Rectal smooth muscle tissue (tissue), 1 donor: ENCODE data around the gene CD163L1.

ENCODE experiments used
- H3K27ac ChIP-seq: one replicate; pipeline ENCODE4 v1.7.0; 2013; ENCODE audit warnings: low read depth, low read length, inconsistent platforms
- H3K27me3 ChIP-seq: one replicate; pipeline ENCODE4 v1.7.0; 2013; ENCODE audit warnings: low read length; ENCODE audit not compliant: control insufficient read depth, insufficient read depth
- H3K36me3 ChIP-seq: one replicate; pipeline ENCODE4 v1.7.0; 2013; ENCODE audit warnings: low read length; ENCODE audit not compliant: control insufficient read depth, insufficient read depth
- H3K4me1 ChIP-seq: one replicate; pipeline ENCODE4 v1.7.0; 2013; ENCODE audit warnings: low read length; ENCODE audit not compliant: control insufficient read depth, insufficient read depth
- H3K4me3 ChIP-seq: one replicate; pipeline ENCODE4 v1.7.0; 2013; ENCODE audit warnings: low read length
- H3K9ac ChIP-seq: one replicate; pipeline ENCODE4 v1.7.0; 2013; ENCODE audit warnings: low read length

Gene CD163L1

GRCh38 chr12:7444076-7444475 is at the start of gene CD163L1:
Gene CD163L1, minus strand, starts transcription at chr12:7444153. Its CDS starts 26 bp downstream, at chr12:7444127.
- Histone ChIP-seq H3K4me1 (no peaks in the 10 kb centered on the region), H3K27ac (no peak within 1 kb of the TSS), H3K9ac (no peak within 1 kb of the TSS), H3K27me3 (no peaks in the 10 kb centered on the region), H3K36me3 (no peaks in the 10 kb centered on the region), H3K4me3 (no peak within 1 kb of the TSS)

- Histone ChIP-seq H3K27me3 (no peaks in the 10 kb centered on the region), H3K9ac (no peak overlapping the region), H3K4me1 (no peaks in the 10 kb centered on the region), H3K36me3 (no peaks in the 10 kb centered on the region), H3K4me3 (no peak overlapping the region), H3K27ac (no peak overlapping the region)
Observed at GRCh38 chr12:7493006-7493405, 49.1 kb upstream of the CD163L1 start.

- Histone ChIP-seq H3K27ac (no peak overlapping the region), H3K27me3 (no peaks in the 10 kb centered on the region), H3K4me3 (no peak overlapping the region), H3K36me3 (no peaks in the 10 kb centered on the region), H3K9ac (no peak overlapping the region), H3K4me1 (no peaks in the 10 kb centered on the region)
Observed at GRCh38 chr12:7486512-7486911, 42.6 kb upstream of the CD163L1 start.

- Histone ChIP-seq H3K27me3 (no peaks in the 10 kb centered on the region), H3K27ac (no peak overlapping the region), H3K36me3 (no peaks in the 10 kb centered on the region), H3K4me1 (no peaks in the 10 kb centered on the region), H3K9ac (no peak overlapping the region), H3K4me3 (no peak overlapping the region)
Observed at GRCh38 chr12:7485095-7485494, 41.1 kb upstream of the CD163L1 start.

GRCh38 chr12:7483343-7483742 is 39.4 kb upstream of the CD163L1 start:
- H3K4me1 ChIP-seq: no peaks in the 10 kb centered on the region
- H3K4me3 ChIP-seq: no peak overlapping the region
- H3K9ac ChIP-seq: no peak overlapping the region
- H3K36me3 ChIP-seq: no peaks in the 10 kb centered on the region
- H3K27me3 ChIP-seq: no peaks in the 10 kb centered on the region
- H3K27ac ChIP-seq: no peak overlapping the region

GRCh38 chr12:7479771-7480170 is 35.8 kb upstream of the CD163L1 start:
- H3K4me1 ChIP-seq: no peaks in the 10 kb centered on the region
- no peak overlapping the region for H3K9ac ChIP-seq
- no peak overlapping the region for H3K4me3 ChIP-seq
- no peaks in the 10 kb centered on the region for H3K27me3 ChIP-seq
- no peak overlapping the region for H3K27ac ChIP-seq
- H3K36me3 ChIP-seq: no peaks in the 10 kb centered on the region

- Histone ChIP-seq H3K4me3 (no peak overlapping the region), H3K4me1 (no peaks in the 10 kb centered on the region), H3K27ac (no peak overlapping the region), H3K27me3 (no peaks in the 10 kb centered on the region), H3K36me3 (no peaks in the 10 kb centered on the region), H3K9ac (no peak overlapping the region)
Observed at GRCh38 chr12:7472060-7472459, 28.1 kb upstream of the CD163L1 start.

- Histone ChIP-seq H3K27ac (no peak overlapping the region), H3K36me3 (no peaks in the 10 kb centered on the region), H3K27me3 (no peaks in the 10 kb centered on the region), H3K9ac (no peak overlapping the region), H3K4me1 (no peaks in the 10 kb centered on the region), H3K4me3 (no peak overlapping the region)
Observed at GRCh38 chr12:7460375-7461259, 16.7 kb upstream of the CD163L1 start.

GRCh38 chr12:7459973-7460372 is 16.0 kb upstream of the CD163L1 start:
- Histone ChIP-seq H3K4me1 (no peaks in the 10 kb centered on the region), H3K36me3 (no peaks in the 10 kb centered on the region), H3K4me3 (no peak overlapping the region), H3K27me3 (no peaks in the 10 kb centered on the region), H3K9ac (no peak overlapping the region), H3K27ac (no peak overlapping the region)

- H3K4me3 ChIP-seq: no peak overlapping the region
- no peaks in the 10 kb centered on the region for H3K27me3 ChIP-seq
- H3K4me1 ChIP-seq: no peaks in the 10 kb centered on the region
- no peaks in the 10 kb centered on the region for H3K36me3 ChIP-seq
- H3K9ac ChIP-seq: no peak overlapping the region
- H3K27ac ChIP-seq: no peak overlapping the region
Observed at GRCh38 chr12:7451756-7452155, 7.8 kb upstream of the CD163L1 start.

GRCh38 chr12:7450667-7451066 is 6.7 kb upstream of the CD163L1 start:
- Histone ChIP-seq H3K4me1 (no peaks in the 10 kb centered on the region), H3K27ac (no peak overlapping the region), H3K9ac (no peak overlapping the region), H3K36me3 (no peaks in the 10 kb centered on the region), H3K4me3 (no peak overlapping the region), H3K27me3 (no peaks in the 10 kb centered on the region)

GRCh38 chr12:7448099-7448498 is 4.1 kb upstream of the CD163L1 start:
- Histone ChIP-seq H3K9ac (no peak overlapping the region), H3K36me3 (no peaks in the 10 kb centered on the region), H3K4me3 (no peak overlapping the region), H3K4me1 (no peaks in the 10 kb centered on the region), H3K27ac (no peak overlapping the region), H3K27me3 (no peaks in the 10 kb centered on the region)

GRCh38 chr12:7444537-7444936 is 584 bp upstream of the CD163L1 start:
- Histone ChIP-seq H3K27me3 (no peaks in the 10 kb centered on the region), H3K4me1 (no peaks in the 10 kb centered on the region), H3K9ac (no peak overlapping the region), H3K4me3 (no peak overlapping the region), H3K36me3 (no peaks in the 10 kb centered on the region), H3K27ac (no peak overlapping the region)
